Heart left ventricle (tissue), 16 donors: ENCODE results near the gene ARHGEF6. TPM values are rescaled to one million over a fixed set of nuclear protein-coding genes. Genes with fewer than 3 reads are reported as not detected.
A peak's percentile ranks its signal among the peaks of the same experiment; 100 is the strongest.

Source experiments
- ATAC-seq, 4 donors: fragments of 200-7000 bp; cut with Tn5 transposase; one replicate each; pipeline ENCODE4 v1.9.1; 2020 to 2022; ENCODE audit warnings: moderate library complexity in 4 of 4, mild to moderate bottlenecking in 3 of 4, moderate number of reproducible peaks in 1 of 4
- DNase-seq, 5 donors: peaks; one replicate each; pipeline ENCODE4 v3.0.0-alpha.2; 2020
- H3K27ac ChIP-seq, 12 donors: fragments of 200-600 bp; sonication (generic) in 4 of 12; one replicate each; pipeline versions ENCODE4 v1.5.0 to v1.8.0; 2016 to 2022; ENCODE audit warnings: mild to moderate bottlenecking in 2 of 12
- H3K27me3 ChIP-seq, 9 donors: fragments of 200-600 bp; sonication (generic) in 2 of 9; one replicate each; pipeline versions ENCODE4 v1.5.1 to v1.8.0; 2016 to 2022; ENCODE audit warnings: mild to moderate bottlenecking in 3 of 9
- H3K36me3 ChIP-seq, 9 donors: fragments of 200-600 bp; sonication (generic) in 2 of 9; one replicate each; pipeline versions ENCODE4 v1.5.0 to v1.8.0; 2018 to 2022; ENCODE audit warnings: mild to moderate bottlenecking in 2 of 9
- H3K4me1 ChIP-seq, 12 donors: fragments of 200-600 bp; sonication (generic) in 4 of 12; one replicate each; pipeline versions ENCODE4 v1.5.0 to v1.8.0; 2016 to 2022; ENCODE audit warnings: mild to moderate bottlenecking in 3 of 12
- H3K4me3 ChIP-seq, 12 donors: fragments of 200-600 bp; sonication (generic) in 4 of 12; one replicate each; pipeline versions ENCODE4 v1.5.0 to v1.8.0; 2017 to 2022; ENCODE audit warnings: mild to moderate bottlenecking in 9 of 12, moderate library complexity in 4 of 12
- H3K9me3 ChIP-seq, 12 donors: fragments of 200-600 bp; sonication (generic) in 4 of 12; one replicate each; pipeline versions ENCODE4 v1.5.0 to v1.8.0; 2016 to 2022; ENCODE audit warnings: mild to moderate bottlenecking in 1 of 12
- CTCF ChIP-seq, 12 donors: fragments of 200-600 bp; sonication (generic) in 4 of 12; IDR thresholded peaks; one replicate each; pipeline versions ENCODE4 v1.5.0 to v1.8.0; 2018 to 2022; ENCODE audit warnings: antibody characterized with exemption in 12 of 12, mild to moderate bottlenecking in 5 of 12
- POLR2A ChIP-seq, 2 donors: fragments of 450-650 bp; IDR thresholded peaks; one replicate each; pipeline ENCODE4 v1.6.1; 2017; ENCODE audit warnings: antibody characterized with exemption in 2 of 2, mild to moderate bottlenecking in 2 of 2, moderate library complexity in 2 of 2
- WGBS, 4 donors: extraction: QIAGEN DNeasy Blood & Tissue Kit in 2 of 4; methylation state at CpG; one replicate each; pipeline versions ENCODE4 v1.1.5 to v1.1.7; 2013 to 2018; 5-methylcytosine and 5-hydroxymethylcytosine counted together
- intact Hi-C, 10 donors: fragments of 100-400 bp; cut with DNase I; formaldehyde crosslinking; loops; one replicate each; pipeline versions ENCODE4 v1.11.1 to v1.14.2; 2022
- polyA plus RNA-seq, 2 donors: library from polyadenylated mRNA; stranded (reverse); fragments of 200-250 nt; gene quantifications; one replicate each; pipeline ENCODE4 v1.2.3, GENCODE V29; 2013
- total RNA-seq, 9 donors: library from RNA; depleted of rRNA in 2 of 9; stranded (reverse); fragments of >200 nt in 2 of 9; fragmentation: NEBNext Ultra II Directional in 3 of 9; extraction: Animal tissue kit (Norgen Biotek cat#: 25700) in 3 of 9; gene quantifications; one replicate each; pipeline versions ENCODE4 v1.1.0 to v1.2.4, GENCODE V29; 2016 to 2023
- donor health status: ischemic (EF 13 %, LVEDD 7.1; RV severe dilation, severe dysfunction).
- donor health status: healthy with polysubstance abuse.
- donor health status: DM: no; HTN: yes; CAD: no.
- donor health status: DM: no; HTN: no; CAD: no.
- donor health status: ischemic (EF 25% LVEDD 6.9; RV normal size, moderate dysfunction).
- donor health status: ischemic (EF 25% LVEDD 5.7; RV mildly dilated, moderate dysfunction).
- donor health status: healthy.
- donor health status: DM: yes; HTN: yes; CAD: no.
- donor health status: ischemic (EF 35%, LVEDD 5.7; RV mildly dilated, moderate dysfunction).
- donor health status: nonischemic (EF 11% LVEDD 7.7; RV severe dilation, severe dysfunction).
- donor health status: DM: yes; HTN: yes; CAD: no.
- donor health status: PGD.
- donor health status: ischemic (EF 29% LVEDD 5.4; RV normal size, mild dysfunction).
- donor health status: nonischemic (EF 23%, LVEDD 6.1; RV moderate dilation, normal function).

The ARHGEF6 gene
- total and polyA plus RNA-seq, 11 donors, result 15.2 to 74.7 (median 55.7) TPM

GRCh38 chrX:136731798-136732197, 48.9 kb downstream of the ARHGEF6 start:
- intact Hi-C loops, result loop anchor here in 1 of 10 donors (5.0 kb wide), 1 partner anchor 36 kb away; no protein-coding TSS in a partner anchor
- Histone ChIP-seq H3K4me3 (no peak overlapping the region), H3K9me3 (no peaks in the 10 kb centered on the region), H3K27me3 (peaks cover 0 to 4% (median 0%) of the 10 kb centered on the region in 9 donors), H3K36me3 (peaks cover 0 to 21% (median 10%) of the 10 kb centered on the region in 9 donors), H3K4me1 (peaks cover 0 to 32% (median 9%) of the 10 kb centered on the region in 12 donors), H3K27ac (peak overlapping the region in 9 of 12 donors; percentile 50 to 85 (median 69))
- no peak for DNase-seq
- WGBS, 4 donors, result 64 to 91% (median 79%) methylated on average over 3 of the region's 3 CpGs
- no peak for ATAC-seq
- TF ChIP-seq POLR2A (IDR thresholded peaks at IDR 0.05) (no peak), CTCF (IDR thresholded peaks at IDR 0.05) (no peak)

GRCh38 chrX:136731207-136731782, 49.4 kb downstream of the ARHGEF6 start:
- Histone ChIP-seq H3K27ac (peak overlapping the region; percentile 35 to 85 (median 66)), H3K9me3 (no peaks in the 10 kb centered on the region), H3K4me3 (no peak overlapping the region), H3K36me3 (peaks cover 0 to 21% (median 10%) of the 10 kb centered on the region in 9 donors), H3K4me1 (peaks cover 0 to 34% (median 9%) of the 10 kb centered on the region in 12 donors), H3K27me3 (peaks cover 0 to 4% (median 0%) of the 10 kb centered on the region in 9 donors)
- WGBS, 4 donors, result 39 to 59% (median 48%) methylated on average over 5 of the region's 5 CpGs
- TF ChIP-seq POLR2A (IDR thresholded peaks at IDR 0.05) (no peak), CTCF (IDR thresholded peaks at IDR 0.05) (no peak)
- intact Hi-C loops, result loop anchor here in 1 of 10 donors (5.0 kb wide), 1 partner anchor 36 kb away; no protein-coding TSS in a partner anchor
- DNase-seq (no peak), ATAC-seq (peak; percentile 60 to 80 (median 72))

GRCh38 chrX:136728393-136728792, 52.3 kb downstream of the ARHGEF6 start:
- no peak overlapping the region for H3K4me3 ChIP-seq
- intact Hi-C loops, result no loop called here
- DNase-seq, result no peak
- no peak overlapping the region for H3K27ac ChIP-seq
- peaks cover 0 to 21% (median 10%) of the 10 kb centered on the region in 9 donors for H3K36me3 ChIP-seq
- no peaks in the 10 kb centered on the region for H3K9me3 ChIP-seq
- no peaks in the 10 kb centered on the region for H3K27me3 ChIP-seq
- peaks cover 0 to 25% (median 2%) of the 10 kb centered on the region in 12 donors for H3K4me1 ChIP-seq
- 52 to 55% (median 52%) methylated on average over 1 of the region's 1 CpG for WGBS, 4 donors
- TF ChIP-seq POLR2A (IDR thresholded peaks at IDR 0.05), result no peak
- TF ChIP-seq CTCF (IDR thresholded peaks at IDR 0.05), result no peak
- ATAC-seq, result no peak

DNA sequence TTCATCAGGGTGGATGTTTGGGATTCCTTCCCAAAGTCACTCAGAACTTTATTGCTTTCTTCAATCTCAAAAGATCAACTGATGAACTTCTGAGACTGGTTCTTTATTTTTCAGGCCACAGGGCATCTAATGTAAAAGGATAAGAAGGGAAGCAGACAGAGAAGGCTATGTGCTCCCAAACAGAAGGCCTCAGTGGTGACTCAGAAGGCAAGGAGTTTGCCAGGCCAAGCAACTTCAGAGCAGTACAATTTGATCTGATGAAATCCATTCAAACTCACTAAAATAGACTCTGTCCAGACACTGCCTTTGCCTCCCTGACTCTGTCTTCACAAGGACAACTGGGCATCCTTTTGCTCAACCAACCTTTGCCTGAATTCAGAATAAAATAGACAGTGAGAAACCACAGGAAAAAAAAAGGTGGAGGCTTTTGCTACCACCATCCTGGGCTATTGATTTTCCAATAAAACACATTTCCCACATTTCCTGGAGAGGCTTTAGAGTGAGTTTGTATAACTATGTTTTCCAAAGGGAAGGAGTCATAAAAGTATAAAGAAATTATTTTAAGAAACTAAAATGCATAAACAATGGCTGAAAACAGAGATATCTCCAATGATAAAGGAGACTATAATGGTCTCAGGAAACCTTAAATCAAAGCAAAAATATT, 55.2 kb downstream of the ARHGEF6 start:
- DNase-seq (peak in 1 of 5 donors; percentile 44), ATAC-seq (peak in 3 of 4 donors; percentile 52 to 93 (median 91))
- Histone ChIP-seq H3K4me3 (no peak overlapping the region), H3K4me1 (peaks cover 0 to 18% (median 0%) of the 10 kb centered on the region in 12 donors), H3K9me3 (no peaks in the 10 kb centered on the region), H3K36me3 (peaks cover 0 to 23% (median 0%) of the 10 kb centered on the region in 9 donors), H3K27me3 (no peaks in the 10 kb centered on the region), H3K27ac (peak overlapping the region in 5 of 12 donors; percentile 3 to 51 (median 26))
- intact Hi-C loops, result no loop called here
- TF ChIP-seq POLR2A (IDR thresholded peaks at IDR 0.05) (no peak), CTCF (IDR thresholded peaks at IDR 0.05) (no peak)
